Right lobe of liver (tissue), 6 donors: ENCODE measurements around the gene PIGQ. TPM values are rescaled to one million over a fixed set of nuclear protein-coding genes. Genes with fewer than 3 reads are reported as not detected.

Experiments
- ATAC-seq, 4 donors: fragments of 200-7000 bp; cut with Tn5 transposase; one replicate each; pipeline ENCODE4 v1.9.1; 2020; ENCODE audit warnings: mild to moderate bottlenecking in 4 of 4, moderate library complexity in 4 of 4
- DNase-seq, 3 donors: peaks; one replicate each; pipeline ENCODE4 v3.0.0-alpha.2; 2020
- H3K27ac ChIP-seq, 3 donors: fragments of 200-600 bp; one replicate each; pipeline ENCODE4 v1.8.0; 2022
- H3K27me3 ChIP-seq, 2 donors: fragments of 200-600 bp; one replicate each; pipeline ENCODE4 v1.8.0; 2022
- H3K36me3 ChIP-seq, 4 donors: fragments of 200-600 bp; sonication (generic) in 1 of 4; one replicate each; pipeline versions ENCODE4 v1.5.1 to v1.8.0; 2017 to 2022; ENCODE audit warnings: control low read depth in 1 of 4
- H3K4me1 ChIP-seq, 4 donors: fragments of 200-600 bp; sonication (generic) in 1 of 4; one replicate each; pipeline versions ENCODE4 v1.5.1 to v1.8.0; 2017 to 2022; ENCODE audit warnings: control low read depth in 1 of 4
- H3K4me3 ChIP-seq, 3 donors: fragments of 200-600 bp; one replicate each; pipeline ENCODE4 v1.8.0; 2022
- H3K9me3 ChIP-seq, 4 donors: fragments of 200-600 bp; sonication (generic) in 1 of 4; one replicate each; pipeline versions ENCODE4 v1.5.1 to v1.8.0; 2017 to 2022; ENCODE audit warnings: control low read depth in 1 of 4
- POLR2A ChIP-seq: fragments of 450-650 bp; IDR thresholded peaks from one replicate; pipeline ENCODE4 v1.6.1; 2017; ENCODE audit warnings: antibody characterized with exemption, mild to moderate bottlenecking
- WGBS: methylation state at CpG from one replicate; pipeline ENCODE4 v1.1.6; 2018; ENCODE audit warnings: low coverage, low lambda C conversion rate; ENCODE audit not compliant: insufficient coverage; ENCODE audit errors: missing lambda C conversion rate; 5-methylcytosine and 5-hydroxymethylcytosine counted together
- intact Hi-C, 2 donors: fragments of 100-400 bp; cut with DNase I; formaldehyde crosslinking; loops; one replicate each; pipeline versions ENCODE4 v1.11.2 to v1.14.1; 2022
- long read RNA-seq: library from polyadenylated mRNA; unstranded; transcript quantifications from one replicate; pipeline ENCODE4 v2.0.0, GENCODE V29; 2019
- total RNA-seq, 6 experiments: library from RNA; depleted of rRNA in 2 of 6; stranded (reverse); fragments of >200 nt in 2 of 6; fragmentation: NEBNext Ultra II Directional in 3 of 6; extraction: Animal tissue kit (Norgen Biotek cat#: 25700) in 3 of 6; gene quantifications; one replicate each; pipeline versions ENCODE4 v1.1.0 to v1.2.4, GENCODE V29; 2016 to 2023
- TF ChIP-seq, protein P1 (sequence below), 4 donors: fragments of 200-600 bp in 3 of 4; fragments of 450-650 bp in 1 of 4; IDR thresholded peaks; one replicate each; pipeline versions ENCODE4 v1.5.1 to v1.8.0; 2016 to 2022; ENCODE audit warnings: antibody characterized with exemption in 4 of 4, mild to moderate bottlenecking in 2 of 4
- donor health status: DM: no; HTN: yes; CAD: no.
- donor health status: DM: no; HTN: no; CAD: no.
- donor health status: DM: no; HTN: no; CAD: no.
- donor health status: DM: no; HTN: yes; CAD: no.
- donor health status: DM: no; HTN: yes; CAD: no.

The PIGQ gene
- total RNA-seq, result 10 to 100 TPM; 19.5 to 32.0 (median 27.8) TPM
- long read RNA-seq, partial matches to known transcripts, result 0 of 3 reads
- long read RNA-seq, other reads (novel, unspliced or antisense), result 0 of 3 reads

GRCh38 chr16:569445-570254 is at the start of gene PIGQ:
Gene PIGQ (plus strand): TSS chr16:569968. CDS start chr16:574075, 4,107 bp downstream.
- 12% methylated on average over 5 of the region's 87 CpGs for WGBS
- Histone ChIP-seq H3K4me3 (peak within 1 kb of the TSS; percentile 69 to 93 (median 82)), H3K9me3 (no peaks in the 10 kb centered on the region), H3K36me3 (no peaks in the 10 kb centered on the region), H3K27ac (peak within 1 kb of the TSS; percentile 44 to 68 (median 51)), H3K4me1 (peaks cover 0 to 8% (median 0%) of the 10 kb centered on the region in 4 donors), H3K27me3 (no peaks in the 10 kb centered on the region)
- intact Hi-C loops, result no loop called here
- TF ChIP-seq, protein P1, sequence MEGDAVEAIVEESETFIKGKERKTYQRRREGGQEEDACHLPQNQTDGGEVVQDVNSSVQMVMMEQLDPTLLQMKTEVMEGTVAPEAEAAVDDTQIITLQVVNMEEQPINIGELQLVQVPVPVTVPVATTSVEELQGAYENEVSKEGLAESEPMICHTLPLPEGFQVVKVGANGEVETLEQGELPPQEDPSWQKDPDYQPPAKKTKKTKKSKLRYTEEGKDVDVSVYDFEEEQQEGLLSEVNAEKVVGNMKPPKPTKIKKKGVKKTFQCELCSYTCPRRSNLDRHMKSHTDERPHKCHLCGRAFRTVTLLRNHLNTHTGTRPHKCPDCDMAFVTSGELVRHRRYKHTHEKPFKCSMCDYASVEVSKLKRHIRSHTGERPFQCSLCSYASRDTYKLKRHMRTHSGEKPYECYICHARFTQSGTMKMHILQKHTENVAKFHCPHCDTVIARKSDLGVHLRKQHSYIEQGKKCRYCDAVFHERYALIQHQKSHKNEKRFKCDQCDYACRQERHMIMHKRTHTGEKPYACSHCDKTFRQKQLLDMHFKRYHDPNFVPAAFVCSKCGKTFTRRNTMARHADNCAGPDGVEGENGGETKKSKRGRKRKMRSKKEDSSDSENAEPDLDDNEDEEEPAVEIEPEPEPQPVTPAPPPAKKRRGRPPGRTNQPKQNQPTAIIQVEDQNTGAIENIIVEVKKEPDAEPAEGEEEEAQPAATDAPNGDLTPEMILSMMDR (IDR thresholded peaks at IDR 0.05), result no peak
- no peak for TF ChIP-seq POLR2A
- DNase-seq (peak; percentile 64 to 73 (median 70)), ATAC-seq (peak; percentile 45 to 71 (median 65))

DNA sequence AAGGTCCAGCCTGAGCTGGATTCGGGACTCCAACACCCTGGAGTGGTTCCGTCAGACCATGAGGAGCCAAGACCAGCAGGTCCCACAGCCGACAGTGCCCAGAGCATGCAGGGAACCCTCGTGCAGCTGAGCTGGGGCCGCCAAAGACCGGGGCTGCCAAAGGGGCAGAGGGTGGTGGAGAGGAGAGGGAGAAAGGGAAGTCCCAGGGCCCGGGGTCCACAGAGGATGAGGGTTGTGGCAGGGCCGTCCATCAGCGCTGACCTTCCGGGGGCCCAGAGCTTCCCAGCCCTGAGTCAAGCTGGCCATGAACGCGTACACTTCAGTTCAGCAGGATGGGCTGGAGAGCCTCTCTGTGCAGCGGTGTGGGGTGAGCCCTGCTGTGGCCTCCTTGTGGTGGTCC is 48.9 kb upstream of the PIGQ start:
- H3K36me3 ChIP-seq, result peaks cover 3 to 36% (median 6%) of the 10 kb centered on the region in 4 donors
- TF ChIP-seq POLR2A, result no peak
- TF ChIP-seq, protein P1 (IDR thresholded peaks at IDR 0.05), result no peak
- no peak overlapping the region for H3K4me3 ChIP-seq
- ATAC-seq, result no peak
- H3K27ac ChIP-seq, result no peak overlapping the region
- WGBS, result no CpG with 5 or more reads among the region's 13 CpGs
- no peak for DNase-seq
- H3K9me3 ChIP-seq, result no peaks in the 10 kb centered on the region
- H3K4me1 ChIP-seq, result peaks cover 0 to 2% (median under 1%) of the 10 kb centered on the region in 4 donors
- H3K27me3 ChIP-seq, result no peaks in the 10 kb centered on the region
- intact Hi-C loops, result no loop called here

GRCh38 chr16:521381-522210 is 48.2 kb upstream of the PIGQ start:
- H3K36me3 ChIP-seq, result peaks cover 3 to 29% (median 6%) of the 10 kb centered on the region in 4 donors
- H3K4me1 ChIP-seq, result peaks cover 0 to 9% (median 4%) of the 10 kb centered on the region in 4 donors
- no peak overlapping the region for H3K27ac ChIP-seq
- DNase-seq (no peak), ATAC-seq (peak in 1 of 4 donors; percentile 2)
- TF ChIP-seq, protein P1 (IDR thresholded peaks at IDR 0.05), result no peak
- no peak for TF ChIP-seq POLR2A
- intact Hi-C loops, result no loop called here
- no peak overlapping the region for H3K4me3 ChIP-seq
- H3K27me3 ChIP-seq, result no peaks in the 10 kb centered on the region
- WGBS, result 58% methylated on average over 4 of the region's 34 CpGs
- no peaks in the 10 kb centered on the region for H3K9me3 ChIP-seq

- Histone ChIP-seq H3K27me3 (no peaks in the 10 kb centered on the region), H3K27ac (no peak overlapping the region), H3K9me3 (no peaks in the 10 kb centered on the region), H3K36me3 (peaks cover 3 to 25% (median 5%) of the 10 kb centered on the region in 4 donors), H3K4me3 (no peak overlapping the region), H3K4me1 (peaks cover 0 to 12% (median 4%) of the 10 kb centered on the region in 4 donors)
- WGBS, result 80% methylated on average over 9 of the region's 23 CpGs
- DNase-seq (no peak), ATAC-seq (no peak)
- TF ChIP-seq POLR2A, result no peak
- TF ChIP-seq, protein P1 (IDR thresholded peaks at IDR 0.05), result no peak
- intact Hi-C loops, result no loop called here
These were observed 47.3 kb upstream of the PIGQ start for GRCh38 chr16:522320-523096.
